Stimulated activated CD4-positive, alpha-beta T cell treated with anti-CD3 and anti-CD28 coated beads, Interleukin-1b, Interleukin-23, amount 100 ng/mL, for 1 hour (primary cell): Measurements from ENCODE around the gene RNF126.

Source experiments
- DNase-seq, 2 donors: peaks; one replicate each; pipeline ENCODE4 v3.0.0-alpha.2; 2020; ENCODE audit warnings: low read depth in 2 of 2

The RNF126 gene

DNA sequence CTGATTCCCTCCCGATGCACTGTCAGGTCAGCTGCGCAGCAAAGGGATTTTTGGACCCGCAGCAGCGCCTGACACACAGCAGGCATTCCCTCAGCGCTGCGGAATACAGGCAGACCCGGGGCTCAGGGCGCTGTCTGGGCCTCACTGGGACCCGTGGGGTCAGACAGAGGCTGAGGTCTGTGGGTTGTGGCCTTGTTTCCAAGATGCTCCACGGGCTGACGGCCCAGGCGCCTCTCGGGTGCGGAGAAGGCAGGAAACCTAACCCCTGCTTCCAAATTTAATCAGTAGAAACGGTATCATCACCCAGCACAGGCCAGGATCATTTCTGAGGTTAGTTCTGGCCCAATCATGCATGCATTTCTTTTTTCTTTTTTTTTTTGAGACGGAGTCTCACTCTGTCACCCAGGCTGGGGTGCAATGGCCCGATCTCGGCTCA is 686 bp upstream of the RNF126 start:
- DNase-seq: no peak

- DNase-seq: peak in 1 of 2 donors; percentile 55
Observed at GRCh38 chr19:662207-662961, 630 bp downstream of the RNF126 start.

DNA sequence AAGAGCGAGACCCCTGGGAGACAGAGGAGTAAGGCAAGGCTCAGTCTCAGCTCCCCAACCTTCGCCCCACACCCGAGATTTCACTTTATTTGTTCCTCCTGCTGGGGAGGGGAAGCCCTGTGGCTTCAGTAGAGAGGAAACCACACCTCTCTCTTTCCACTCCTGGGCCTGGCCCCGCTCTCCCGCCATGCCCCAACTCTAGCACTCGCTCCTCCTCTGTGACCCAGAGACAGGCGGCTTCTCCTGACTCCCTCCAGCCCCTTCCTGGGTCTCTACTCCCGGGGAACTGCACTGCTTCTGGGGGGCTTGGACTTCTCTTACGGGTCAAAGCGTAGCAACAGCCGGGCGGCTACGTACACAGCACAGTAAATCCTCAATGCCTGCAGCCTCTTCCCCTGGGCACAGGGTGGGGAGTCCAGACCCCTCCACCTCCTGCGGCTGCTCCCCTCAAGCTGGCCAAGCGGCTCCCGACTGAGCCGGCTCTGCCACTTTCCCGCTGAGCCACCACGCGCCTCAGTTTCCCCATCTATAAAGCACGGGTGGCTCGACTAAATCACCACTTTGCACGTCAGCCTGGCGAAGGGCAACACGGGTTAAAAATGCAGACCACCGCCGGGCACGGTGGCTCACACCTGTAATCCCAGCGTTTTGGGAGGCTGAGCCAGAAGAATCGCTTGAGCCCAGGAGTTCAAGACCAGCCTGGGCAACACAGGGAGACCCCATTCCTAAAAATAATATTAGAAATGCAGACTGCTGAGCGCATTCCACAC is 1.4 kb downstream of the RNF126 start:
- DNase-seq: peak; percentile 34 to 55

DNA sequence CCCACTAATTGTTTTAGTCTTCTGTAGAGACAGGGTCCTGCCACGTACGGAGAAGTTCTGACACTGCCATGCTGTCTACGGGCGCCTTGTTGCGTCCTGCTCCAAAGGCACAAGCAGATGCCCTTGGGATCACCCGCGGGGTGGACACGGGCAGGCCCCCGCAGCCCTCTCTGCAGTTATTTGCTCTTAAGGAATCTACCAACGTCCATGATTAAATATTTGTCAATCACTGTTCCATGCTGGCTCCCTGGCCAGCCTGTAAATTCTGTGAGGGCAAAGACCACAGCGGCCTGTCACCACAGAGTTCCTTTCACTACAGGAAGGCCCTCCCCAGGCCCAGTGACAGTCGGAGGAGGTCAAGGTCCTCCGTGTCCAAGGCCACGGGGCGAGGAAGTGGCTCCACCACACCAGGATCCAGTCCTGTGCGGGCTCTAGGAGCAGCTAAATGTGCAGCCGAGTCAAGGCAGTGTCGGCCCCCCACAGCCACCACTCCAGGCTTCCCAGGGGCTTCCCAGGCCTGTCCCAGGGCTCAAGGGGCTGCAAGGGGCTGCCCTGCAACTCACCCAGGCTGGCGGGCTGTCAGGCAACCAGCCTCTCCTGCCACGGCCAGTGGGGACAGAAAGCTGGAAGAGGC is 2.1 kb downstream of the RNF126 start:
- DNase-seq: no peak

DNA sequence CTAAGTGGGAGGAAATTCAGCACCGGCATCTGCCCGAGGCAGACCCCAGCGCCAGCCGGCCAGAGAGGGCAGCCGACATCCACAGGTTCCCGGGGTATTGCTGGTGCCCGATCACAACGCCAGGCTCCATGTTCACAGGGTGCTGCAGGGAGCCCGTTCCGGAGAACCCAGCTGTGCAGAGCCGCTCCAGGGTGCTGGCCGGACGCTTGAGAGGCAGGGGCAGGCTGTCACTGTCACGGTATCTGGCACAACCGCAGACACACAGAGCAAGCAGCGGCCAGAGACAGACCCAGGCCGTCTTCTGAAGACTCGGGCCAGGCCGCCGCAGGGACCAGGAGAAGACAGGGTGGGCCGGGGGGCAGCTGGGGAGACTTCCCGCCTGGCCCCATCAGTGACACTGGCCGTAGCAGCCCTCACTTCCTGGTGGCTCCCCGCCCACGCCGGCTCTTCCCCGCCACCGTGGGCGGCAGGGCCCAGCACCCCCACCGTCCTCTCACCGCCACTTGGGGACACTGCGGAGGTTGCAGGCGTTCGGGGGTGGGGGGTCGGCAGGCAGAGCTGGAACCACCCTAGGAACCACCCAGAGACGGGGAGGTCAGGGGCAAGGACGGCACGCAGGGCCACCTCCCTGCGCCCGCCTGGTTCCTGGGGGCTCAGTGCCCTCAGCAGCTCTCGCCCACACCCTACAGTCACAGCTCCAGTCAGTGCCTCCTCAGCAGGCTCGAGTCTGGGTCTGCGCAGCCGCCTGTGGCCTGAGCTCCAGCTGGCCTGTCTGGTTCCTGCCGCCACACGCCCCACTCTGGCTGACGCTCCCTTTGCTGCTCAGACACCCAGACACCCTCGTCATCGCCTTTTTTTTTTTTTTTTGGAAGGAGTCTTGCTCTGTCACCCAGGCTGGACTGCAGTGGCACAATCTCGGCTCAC is 3.8 kb downstream of the RNF126 start:
- DNase-seq: no peak

- DNase-seq: no peak
Observed at GRCh38 chr19:658059-658839, 4.8 kb downstream of the RNF126 start.

GRCh38 chr19:657611-658010 is 5.4 kb downstream of the RNF126 start:
- no peak for DNase-seq

DNA sequence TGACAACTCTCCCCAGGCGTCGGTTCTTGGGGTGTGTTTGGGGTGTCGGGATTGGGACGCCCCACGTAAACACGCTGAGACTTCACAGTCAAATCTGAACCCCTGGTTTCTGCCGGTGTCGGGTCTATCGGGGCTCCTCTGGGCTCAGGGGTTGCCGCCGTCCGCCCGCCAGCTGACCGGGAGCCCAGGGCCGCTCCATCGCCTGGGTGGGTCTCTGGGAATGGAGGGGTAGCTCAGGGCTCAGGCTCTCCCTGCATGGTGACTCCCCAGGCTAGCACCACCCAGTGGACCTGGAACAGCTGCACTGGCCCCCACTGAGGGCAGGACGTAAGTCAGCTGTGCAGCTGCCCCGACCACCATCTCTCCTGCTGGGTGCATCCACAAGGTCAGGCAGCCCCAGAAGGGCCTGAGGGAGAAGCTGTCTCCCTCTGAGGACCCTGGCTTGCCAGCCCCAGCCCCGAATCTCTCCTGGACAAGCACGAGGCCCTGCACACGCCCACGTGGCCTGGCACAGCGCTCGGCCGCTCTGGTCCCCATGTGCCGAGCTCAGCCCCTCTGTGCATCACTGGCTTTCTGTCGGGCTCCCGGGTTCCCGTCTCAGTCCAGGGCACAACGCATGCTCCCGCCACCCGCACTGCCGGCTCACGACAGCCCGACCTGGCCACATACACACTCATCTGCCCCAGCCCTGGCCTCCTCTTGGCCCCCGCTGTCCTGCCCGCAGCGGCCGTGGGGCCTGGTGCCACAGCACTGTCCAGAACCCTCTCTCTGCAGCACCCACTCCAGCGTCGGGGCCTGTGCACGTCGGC is 6.1 kb downstream of the RNF126 start:
- no peak for DNase-seq

GRCh38 chr19:655691-656090 is 7.3 kb downstream of the RNF126 start:
- no peak for DNase-seq

DNA sequence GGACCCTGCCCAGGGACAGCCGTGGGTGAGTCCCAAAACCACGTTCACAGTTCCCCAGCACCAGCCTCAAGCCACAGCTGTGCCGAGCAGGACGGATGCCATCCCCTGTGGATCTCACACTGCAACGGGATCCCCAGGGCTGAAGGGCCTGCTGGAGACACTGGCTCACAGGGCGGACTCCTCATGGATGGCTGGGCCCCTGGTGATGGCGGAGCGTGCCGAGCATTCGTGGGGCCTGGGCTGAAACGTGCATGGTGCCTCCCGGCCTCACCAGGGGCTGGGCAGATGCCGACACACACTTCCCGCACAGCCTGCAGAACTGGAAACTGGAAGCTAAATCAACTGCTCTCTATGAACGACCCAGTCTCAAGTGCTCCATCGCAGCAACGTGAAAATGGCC is 9.6 kb downstream of the RNF126 start:
- no peak for DNase-seq

- DNase-seq: no peak
Observed at GRCh38 chr19:652467-653389, 10.3 kb downstream of the RNF126 start.

DNA sequence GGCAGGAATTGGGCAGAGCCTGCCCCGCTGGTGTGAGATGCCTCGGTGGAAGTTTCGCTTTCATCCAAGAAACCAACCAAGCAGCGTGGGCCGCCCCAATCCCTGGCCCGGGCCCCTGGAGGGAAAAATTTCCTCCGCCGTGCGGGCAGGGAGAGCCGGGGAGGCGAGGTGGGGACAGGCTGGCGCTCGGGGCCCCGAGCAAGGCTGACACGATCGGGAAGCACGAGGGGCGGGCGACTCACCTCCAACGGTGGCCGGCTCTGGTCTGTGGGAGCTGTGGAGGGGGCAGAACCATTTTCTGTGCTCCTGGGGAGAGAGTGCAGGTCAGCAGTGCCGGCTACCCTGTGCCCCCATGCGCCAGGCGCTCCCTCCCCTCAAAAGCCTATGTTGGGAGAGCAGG is 11.0 kb downstream of the RNF126 start:
- no peak for DNase-seq

DNA sequence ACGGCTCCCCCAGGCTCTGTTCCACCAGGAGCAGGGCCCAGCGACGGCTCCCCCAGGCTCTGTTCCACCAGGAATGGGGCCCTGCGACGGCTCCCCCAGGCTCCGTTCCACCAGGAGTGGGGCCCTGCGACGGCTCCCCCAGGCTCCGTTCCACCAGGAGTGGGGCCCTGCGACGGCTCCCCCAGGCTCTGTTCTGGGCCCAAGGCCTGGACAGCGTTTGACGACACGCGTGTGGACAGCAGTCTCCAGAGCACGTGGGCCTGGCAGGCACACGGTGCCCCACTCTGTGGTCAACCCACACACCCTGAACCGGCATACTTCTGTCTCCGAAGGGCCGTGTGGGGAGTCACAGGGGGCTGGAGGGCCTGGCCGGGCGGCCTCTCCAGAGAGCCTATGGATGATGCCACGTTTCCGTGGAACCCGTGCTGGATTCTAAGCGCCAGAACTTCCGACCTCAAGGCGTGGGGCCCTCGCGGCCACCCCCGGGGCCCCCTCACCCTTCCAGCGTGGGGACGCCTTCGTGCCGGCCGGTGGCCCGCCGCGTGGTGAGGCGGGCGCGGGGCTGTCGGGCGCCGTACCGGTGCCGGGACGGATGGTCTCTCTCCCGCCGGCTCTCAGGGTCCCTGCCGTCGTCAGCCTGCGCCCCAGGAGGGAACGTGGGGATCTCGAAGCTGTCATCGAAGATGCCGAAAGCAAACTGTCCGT is 11.7 kb downstream of the RNF126 start:
- no peak for DNase-seq

DNA sequence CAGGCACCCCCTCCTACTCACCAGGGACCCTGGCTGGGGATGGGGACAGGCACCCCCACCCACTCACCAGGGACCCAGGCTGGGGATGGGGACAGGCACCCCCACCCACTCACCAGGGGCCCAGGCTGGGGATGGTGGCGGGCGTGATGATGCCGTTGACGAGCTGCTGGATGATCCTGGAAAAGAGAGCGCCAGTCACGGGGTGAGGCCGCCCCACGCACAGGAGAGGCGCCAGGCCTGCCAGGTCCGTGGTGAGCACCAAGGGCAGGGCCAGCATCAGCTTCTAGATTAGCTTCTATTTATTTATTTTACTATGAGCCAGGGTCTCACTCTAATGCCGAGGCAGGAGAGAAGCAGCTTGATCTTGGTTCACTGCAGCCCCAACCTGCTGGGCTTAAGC is 12.9 kb downstream of the RNF126 start:
- DNase-seq: no peak

DNA sequence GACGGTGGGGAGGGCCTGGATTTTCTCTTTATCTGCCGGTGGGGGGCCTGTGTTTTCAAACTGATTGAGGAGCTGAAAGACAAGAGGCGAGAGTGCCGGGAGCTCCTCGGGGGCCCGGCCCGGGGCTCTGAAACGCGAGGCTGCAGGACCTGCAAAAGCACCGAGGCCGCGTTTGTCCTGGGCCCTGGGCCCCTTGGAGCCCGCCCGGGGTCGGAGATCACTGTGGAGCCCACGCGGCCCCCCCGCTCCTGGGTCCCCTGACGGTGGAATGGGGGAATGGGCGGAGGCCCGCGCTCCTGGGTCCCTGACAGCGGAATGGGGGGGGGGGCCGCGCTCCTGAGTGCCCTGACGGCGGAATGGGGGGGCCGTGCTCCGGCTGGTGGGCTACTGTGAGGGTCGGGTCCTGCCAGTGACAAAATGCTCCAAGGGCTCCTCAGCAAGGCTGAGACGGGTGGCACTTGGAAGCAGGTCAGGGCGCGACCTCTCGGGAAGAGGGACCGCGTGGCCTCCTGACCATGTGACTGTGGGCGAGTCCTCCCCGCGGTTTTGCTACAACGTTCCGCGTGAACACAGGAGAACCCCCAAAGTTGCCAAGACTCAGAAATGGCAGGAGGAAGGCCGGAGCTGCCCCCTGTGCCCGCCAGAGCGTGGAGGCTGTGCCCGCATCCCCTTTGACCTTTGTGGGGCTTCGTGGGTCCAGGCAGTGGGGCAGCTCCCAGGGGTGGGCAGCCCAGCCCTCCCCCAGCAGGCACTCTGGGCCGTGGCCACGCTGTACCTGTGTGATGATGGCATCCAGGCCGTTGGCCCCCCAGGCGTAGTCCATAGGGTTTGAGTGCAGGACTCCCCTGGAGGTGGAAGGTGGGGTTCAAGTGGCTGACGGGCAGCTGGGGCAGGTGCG is 13.9 kb downstream of the RNF126 start:
- DNase-seq: no peak

DNA sequence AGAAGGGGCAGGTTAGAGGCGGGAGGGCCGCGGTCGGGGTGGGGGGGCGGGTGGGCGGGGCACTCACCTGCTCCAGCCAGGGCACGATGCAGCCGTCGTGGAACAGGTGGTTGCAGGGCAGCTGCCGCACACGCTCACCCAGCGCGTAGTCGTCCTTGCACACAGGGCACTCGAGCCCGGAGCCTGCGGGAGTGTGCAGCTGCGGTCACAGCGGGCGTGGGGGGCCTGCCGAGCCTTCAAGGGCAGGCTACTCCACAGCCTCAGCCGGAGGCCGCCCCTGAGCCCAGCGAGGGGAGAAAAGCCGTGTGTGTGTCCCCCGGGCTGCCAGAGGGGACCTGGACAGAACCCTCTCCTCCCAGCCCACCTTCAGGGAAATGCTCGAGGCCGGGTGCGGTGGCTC is 14.7 kb downstream of the RNF126 start:
- DNase-seq: no peak

DNA sequence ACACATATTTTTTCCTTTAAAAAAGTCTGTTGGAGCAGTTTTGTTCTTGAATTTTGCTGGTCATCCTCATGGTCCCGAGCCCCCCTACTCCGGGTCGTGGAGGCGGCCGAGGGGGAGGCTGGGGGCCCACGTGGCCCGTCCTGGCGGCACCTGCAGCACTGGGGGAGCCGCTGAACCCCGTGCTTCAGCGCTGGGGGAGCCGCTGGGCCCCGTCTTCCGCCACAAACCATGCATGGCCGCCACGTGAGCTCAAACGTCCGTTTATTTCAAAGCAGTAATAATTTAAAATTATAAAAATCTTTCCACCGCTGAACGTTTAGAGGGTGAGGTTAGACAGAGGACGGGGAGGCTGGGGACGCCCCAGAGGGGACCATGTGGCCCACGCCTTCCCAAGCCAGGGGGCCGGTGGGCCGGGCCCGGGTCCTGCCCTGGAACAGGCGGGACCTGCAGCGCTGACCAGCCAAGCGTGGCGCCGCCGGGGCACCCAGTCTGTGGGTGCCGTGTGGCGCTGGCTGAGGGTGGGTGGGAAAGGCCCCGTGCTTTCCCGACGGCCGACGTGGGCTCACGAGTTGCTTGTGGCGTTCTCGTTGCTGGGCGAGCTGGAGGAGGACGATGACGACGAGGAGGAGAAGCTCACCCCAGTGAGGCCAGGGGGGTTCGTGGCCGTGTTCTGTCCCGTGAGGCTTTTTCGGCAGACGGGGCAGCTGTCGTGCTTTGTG is 15.3 kb downstream of the RNF126 start:
- no peak for DNase-seq
